GM12801 (cell line): ENCODE measurements around the gene ILF2.

Experiments
- CTCF ChIP-seq: IDR thresholded peaks from one replicate; pipeline ENCODE4 v1.5.1; 2011; ENCODE audit warnings: control low read depth; ENCODE audit not compliant: insufficient read length; ENCODE audit errors: extremely low read depth

The ILF2 gene

GRCh38 chr1:153642161-153642560 is 28.6 kb downstream of the ILF2 start:
- TF ChIP-seq CTCF: no peak

- no peak for TF ChIP-seq CTCF
Measured at GRCh38 chr1:153640861-153641260, 29.9 kb downstream of the ILF2 start.

DNA sequence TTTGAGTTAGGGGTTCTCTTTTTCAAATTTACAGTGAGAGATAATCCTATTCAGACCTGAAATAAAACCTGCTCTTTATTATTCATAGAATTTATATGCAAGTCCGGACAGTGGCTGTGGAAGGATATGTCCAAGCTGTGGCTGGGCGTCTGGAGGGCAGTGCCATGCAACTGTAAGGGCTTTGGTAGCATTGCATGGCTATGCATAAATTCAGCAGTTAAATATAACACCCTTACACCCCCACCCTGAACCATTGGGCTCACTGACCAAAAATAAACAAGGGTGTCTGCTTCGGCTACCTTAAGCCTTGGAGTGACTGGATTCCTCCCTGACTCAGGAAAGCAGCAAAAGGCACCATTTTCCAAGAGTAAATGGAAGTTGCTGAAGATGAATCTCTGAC is 31.5 kb downstream of the ILF2 start:
- TF ChIP-seq CTCF: no peak

- TF ChIP-seq CTCF: no peak
Measured at GRCh38 chr1:153638261-153638660, 32.5 kb downstream of the ILF2 start.

DNA sequence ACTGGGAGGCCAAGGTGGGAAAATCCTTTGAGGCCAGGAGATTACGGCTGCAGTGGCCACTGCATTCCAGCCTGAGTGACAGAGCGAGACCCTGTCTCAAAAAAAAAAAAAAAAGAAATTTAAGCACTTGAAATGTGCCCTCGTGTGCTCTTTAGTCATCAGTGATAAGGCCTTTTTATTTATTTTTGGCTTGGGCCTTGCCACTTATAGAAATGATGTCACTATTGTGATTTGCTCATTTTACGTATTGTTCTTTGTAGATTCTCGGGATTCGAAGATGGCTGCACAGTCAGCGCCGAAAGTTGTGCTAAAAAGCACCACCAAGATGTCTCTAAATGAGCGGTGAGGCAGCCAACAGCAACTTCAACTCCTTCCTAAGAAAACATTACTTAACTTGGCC is 34.5 kb downstream of the ILF2 start:
- no peak for TF ChIP-seq CTCF

DNA sequence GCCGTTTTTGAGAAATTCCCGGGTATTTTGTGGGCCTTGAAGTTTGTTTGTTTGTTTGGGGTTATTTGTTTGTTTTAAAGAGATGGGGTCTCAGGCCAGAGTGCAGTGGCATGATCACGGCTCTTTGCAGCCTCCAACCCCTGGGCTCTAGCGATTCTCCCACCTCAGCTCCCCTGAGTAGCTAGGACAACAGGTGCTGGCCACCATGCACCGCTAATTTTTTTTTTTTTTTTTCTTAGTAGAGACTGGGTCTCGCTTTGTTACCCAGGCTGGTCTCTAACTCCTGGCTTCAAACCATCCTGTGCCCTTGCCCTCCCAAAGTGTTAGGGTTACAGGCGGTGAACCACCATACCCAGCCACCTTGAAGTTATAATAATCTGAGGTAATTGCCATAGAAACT is 34.9 kb downstream of the ILF2 start:
- TF ChIP-seq CTCF: no peak

- TF ChIP-seq CTCF: no peak
Measured at GRCh38 chr1:153633754-153634665, 36.8 kb downstream of the ILF2 start, which contains the start of gene CHTOP. Gene CHTOP (plus strand): TSS chr1:153634066. CDS start chr1:153636589, 2,523 bp downstream.
